Hypothalamus (tissue), 51 donors: ENCODE measurements around the gene SOHLH1.

Experiments used
- DNase-seq, 51 donors: peaks; one replicate each; lab custom pipeline; 2025; lab: John Stamatoyannopoulos, UW

The SOHLH1 gene, protein sequence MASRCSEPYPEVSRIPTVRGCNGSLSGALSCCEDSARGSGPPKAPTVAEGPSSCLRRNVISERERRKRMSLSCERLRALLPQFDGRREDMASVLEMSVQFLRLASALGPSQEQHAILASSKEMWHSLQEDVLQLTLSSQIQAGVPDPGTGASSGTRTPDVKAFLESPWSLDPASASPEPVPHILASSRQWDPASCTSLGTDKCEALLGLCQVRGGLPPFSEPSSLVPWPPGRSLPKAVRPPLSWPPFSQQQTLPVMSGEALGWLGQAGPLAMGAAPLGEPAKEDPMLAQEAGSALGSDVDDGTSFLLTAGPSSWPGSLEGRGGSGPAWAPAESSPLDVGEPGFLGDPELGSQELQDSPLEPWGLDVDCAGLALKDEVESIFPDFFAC

DNA sequence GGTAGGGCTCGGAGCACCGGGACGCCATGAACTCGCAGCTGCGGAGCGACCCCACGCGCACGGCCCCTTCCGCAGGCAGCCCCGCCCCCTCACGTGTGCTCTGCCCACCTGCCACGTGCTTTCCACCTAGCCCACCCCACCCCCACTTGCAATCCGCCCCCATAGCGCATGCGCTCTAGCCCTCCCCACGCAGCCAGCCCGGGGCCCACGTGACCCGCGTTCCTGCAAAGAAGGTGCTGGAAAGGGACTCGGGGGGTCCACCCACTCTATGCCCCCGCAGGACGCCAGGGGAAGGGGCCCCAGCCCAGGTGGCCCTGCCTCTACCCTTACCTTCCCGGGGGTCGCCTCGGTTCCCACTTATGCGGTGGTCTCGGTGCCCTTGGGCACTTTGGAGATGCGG lies at the start of gene SOHLH1:
Gene SOHLH1, minus strand, starts transcription at position 42 of the 400 bp plus-strand sequence. Its CDS starts 14 bp downstream, at position 28.
- DNase-seq: no peak

DNA sequence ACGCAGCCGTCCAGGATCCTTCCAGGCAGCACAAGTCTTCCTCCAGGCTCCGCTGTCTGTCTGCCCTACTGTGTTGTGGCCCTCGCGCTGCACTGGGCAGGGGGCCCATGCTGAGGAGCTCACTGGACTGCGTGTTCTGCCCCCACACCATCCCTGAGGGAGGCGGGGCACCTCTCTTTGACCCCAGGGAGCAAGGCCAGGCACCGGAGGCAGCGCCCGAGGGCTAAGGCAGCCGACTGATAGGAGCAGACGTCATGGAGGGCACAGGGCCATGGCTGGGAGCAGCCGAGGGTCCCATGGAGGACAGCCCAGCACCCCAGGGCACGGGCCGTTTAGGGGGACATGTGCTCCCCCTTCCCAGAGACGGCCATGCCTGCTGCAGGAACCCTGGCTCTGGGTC lies 49.4 kb upstream of the SOHLH1 start:
- DNase-seq: no peak

DNA sequence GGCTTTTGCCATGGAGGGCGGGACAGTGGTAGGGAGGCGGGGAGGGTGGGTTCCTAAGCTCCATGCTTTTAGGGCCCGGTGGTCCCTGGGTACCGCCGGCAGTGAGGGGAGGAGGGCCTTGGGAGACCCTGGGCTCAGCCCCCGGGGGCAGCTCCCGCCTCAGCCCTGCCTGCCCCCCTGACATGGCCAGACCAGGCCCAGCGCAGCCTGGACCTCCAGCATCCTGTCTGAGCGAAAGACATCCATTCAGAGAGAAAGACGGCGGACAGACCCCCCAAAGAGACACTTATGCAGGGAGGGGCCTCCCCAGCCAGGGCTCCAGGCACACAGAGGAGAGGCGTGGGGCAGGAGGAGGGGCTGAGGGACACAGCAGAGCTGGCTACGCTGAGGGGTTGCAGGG lies 48.0 kb upstream of the SOHLH1 start:
- DNase-seq: no peak

DNA sequence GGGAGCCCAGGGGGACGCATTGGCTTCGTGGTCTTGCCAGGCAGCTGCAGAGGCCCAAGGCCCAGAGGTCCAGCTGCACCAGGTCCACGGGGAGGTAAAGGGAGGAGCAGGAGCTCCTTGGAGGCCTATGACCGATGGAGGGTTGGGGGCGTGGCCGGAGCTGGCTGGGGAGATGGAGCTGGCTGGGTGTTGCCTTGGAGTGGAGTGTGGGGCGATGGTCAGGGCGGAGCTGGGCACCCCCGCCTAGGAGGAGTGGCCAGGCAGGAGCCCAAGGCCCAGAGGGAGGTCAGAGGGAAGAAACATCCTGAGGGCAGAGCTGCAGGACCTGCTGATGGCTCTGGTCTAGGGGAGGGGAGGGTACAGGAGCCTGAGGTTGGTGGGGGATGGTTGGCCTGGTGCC lies 47.3 kb upstream of the SOHLH1 start:
- DNase-seq: no peak

DNA sequence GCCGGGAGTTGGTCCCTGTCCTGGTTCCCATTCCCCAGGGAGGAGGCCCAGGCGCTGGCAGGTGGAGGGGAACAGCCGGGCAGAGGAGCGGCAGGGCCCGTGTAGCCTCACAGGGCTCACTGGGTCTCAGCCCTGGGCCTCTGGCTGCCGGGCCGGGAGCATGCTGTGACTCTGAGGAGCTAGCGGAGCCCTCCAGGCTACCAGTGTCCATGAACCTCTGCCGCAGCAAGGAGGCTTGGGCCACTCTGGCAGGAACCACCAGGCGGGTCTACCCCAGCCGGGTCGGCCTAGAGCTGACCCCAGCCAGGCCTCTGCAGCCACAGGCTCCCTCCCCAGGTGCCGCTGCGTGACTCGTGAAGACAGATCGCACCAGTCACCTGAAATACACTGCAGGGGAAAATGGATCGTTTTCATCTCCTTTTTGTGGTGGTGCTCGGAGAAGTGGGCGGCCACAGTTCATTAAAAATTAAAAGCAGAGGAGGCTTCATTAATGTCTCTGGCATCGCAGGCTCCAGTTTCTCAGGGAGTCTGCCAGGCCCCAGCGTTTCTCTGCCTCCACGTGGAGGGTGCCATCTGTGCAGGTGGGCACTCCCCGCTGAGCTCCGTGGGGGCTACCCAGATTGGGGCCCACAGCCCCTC lies 46.5 kb upstream of the SOHLH1 start:
- DNase-seq: no peak

DNA sequence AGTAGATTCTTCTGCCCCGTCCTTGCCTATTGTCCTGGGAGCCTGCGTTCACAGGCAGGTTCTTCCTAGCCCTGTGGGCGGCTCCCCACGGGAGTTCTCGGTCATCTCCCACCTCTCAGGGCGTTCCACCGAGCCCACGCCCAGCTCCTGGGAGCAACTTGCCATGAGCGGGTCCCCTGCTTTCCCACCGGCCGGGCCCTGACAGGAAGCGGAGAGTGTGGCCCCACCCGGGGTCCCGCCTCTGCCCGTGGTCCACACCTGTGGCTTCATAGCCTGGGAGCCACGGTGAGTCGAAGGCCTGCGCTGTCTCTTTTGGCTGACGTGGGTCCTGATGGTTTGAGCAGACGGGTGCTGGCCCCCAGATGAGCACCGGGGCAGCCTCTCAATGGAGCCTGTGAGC lies 45.9 kb upstream of the SOHLH1 start:
- DNase-seq: no peak

DNA sequence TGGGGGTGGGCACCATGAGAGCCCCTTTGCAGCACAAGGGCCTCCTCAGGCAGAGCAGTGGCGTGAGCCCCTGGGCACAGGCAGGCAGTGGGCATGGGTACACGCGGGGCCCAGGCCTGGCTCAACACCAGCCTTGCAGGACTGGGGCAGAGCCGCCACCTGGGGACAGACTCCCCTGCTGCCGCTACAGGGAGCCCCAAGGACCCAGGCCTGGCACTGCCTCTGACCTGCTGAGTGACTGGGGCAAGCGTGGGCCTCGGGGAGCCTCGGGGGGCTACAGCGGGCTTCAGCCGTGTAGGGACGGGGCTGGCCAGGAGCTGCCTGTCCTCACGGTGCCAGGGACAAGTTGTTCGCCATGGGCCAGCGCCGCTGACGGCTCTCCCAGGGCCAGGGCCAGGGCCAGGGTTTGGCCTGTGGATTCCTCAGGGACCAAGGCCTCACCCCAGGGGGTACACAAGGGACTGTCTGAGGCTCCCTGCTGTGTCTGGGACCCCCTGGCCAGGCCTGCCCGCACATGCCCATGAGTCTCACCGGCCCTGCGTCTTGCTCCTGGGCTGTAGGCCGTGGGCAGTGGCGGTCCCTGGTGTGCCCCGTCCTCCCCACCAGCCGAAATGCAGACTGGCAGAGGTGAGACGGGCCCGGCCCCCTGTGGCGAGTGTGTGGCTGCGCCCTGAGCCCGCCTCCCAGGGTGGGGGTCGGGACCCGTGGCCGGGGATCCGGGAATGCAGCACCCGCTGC lies 45.2 kb upstream of the SOHLH1 start:
- no peak for DNase-seq

DNA sequence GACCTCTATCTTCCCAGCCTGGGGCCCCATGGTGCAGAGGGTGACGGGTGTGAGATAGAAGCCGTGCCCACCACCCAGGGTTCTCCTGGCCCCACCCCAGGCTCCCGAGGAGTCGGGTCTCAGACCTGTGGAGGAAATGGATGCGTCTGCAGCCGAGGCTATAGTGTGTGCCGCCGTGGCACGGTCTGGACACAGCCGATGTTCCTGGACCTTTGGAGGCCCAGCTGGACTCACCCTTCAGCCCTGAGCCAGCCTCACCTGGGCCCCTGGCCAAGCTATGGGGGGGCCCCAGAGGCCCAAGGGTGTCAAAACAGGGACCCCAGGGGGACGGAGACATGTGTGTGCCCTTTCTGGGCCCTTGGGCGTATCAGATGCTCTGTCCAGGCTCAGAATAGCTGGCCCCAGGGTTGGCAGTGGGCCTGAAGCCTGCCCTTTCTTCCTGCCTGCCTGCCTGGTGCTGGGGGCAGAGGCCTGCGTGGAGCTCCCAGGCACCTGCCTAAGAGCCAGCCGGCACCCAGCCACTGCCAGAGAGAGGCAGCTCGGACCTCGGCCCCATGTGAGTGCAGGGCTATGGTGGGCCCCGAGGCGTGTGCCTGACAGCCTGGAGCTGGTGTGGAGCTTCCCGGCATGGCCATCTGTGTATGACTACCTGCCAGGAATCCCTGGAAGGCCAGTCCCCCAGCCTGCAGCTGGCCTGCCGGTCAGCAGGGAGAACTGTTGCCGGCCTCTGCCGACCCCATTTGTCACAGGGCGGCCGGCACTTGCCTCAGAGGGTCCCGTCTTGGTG lies 44.5 kb upstream of the SOHLH1 start:
- DNase-seq: no peak

DNA sequence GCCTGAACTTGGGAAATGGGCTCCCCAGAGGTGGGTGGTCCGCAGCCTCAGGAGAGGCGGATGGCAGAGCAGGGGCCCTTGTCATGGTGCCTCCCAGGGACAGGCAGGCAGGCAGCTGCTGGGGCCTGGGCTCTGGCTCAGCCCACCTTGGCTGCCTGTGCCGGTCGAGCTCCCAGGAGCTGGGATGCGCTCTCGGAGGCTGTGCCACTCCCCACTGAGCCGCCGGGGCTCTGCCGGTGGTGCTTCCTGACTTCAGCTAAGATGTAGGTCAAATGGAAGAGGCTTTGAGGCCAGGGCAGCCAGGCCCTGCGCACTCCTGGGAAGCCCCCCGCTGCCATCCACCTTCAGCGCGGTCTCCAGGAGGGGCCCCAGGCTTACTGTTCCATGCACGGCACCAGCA lies 43.7 kb upstream of the SOHLH1 start:
- DNase-seq: no peak

DNA sequence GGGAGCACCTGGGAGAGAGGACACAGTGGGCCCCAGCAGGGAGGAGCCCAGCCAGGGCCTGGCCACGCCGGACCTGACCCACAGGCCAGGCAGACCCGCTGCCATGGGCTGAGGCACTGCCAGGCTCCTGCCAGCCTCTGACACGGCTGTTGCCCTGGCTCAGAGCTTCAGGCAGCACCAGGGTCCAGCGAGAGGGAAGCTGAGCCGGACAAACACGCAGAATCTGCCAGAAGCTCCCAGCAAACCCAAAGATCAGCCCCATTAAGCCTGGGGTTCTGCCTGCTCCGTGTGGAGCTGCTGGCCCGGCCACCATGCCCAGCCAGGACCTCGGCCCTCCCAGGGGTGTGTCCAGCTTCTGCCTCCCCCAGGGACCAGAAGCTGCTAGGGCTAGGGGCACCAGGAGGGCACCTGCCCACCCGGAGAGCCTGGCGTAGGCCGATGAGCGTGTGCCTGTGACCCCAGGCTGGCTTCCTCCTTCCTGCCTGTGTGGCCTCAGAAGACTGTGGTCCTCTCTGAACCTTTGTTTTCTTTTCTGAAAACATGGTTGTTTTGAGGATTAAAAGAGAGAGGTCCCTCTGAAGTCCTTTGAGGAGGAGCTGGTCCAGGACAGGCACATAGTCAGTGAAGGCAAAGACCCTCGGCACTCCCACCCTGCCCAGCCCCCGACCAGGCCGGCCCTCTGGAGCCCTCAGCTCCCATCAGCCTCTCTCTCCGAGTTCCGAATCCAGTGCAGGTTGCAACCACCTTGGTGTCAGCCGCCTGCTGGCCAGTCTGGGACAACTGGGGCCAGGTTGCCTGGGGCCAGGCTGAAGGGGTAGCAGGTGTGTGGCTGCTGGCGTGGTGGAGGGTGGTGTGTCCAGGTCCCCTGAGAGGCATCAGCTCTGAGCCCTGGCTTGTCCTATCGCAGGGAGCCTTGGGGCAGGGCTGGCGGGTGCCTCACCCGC lies 42.3 kb upstream of the SOHLH1 start:
- DNase-seq: no peak

DNA sequence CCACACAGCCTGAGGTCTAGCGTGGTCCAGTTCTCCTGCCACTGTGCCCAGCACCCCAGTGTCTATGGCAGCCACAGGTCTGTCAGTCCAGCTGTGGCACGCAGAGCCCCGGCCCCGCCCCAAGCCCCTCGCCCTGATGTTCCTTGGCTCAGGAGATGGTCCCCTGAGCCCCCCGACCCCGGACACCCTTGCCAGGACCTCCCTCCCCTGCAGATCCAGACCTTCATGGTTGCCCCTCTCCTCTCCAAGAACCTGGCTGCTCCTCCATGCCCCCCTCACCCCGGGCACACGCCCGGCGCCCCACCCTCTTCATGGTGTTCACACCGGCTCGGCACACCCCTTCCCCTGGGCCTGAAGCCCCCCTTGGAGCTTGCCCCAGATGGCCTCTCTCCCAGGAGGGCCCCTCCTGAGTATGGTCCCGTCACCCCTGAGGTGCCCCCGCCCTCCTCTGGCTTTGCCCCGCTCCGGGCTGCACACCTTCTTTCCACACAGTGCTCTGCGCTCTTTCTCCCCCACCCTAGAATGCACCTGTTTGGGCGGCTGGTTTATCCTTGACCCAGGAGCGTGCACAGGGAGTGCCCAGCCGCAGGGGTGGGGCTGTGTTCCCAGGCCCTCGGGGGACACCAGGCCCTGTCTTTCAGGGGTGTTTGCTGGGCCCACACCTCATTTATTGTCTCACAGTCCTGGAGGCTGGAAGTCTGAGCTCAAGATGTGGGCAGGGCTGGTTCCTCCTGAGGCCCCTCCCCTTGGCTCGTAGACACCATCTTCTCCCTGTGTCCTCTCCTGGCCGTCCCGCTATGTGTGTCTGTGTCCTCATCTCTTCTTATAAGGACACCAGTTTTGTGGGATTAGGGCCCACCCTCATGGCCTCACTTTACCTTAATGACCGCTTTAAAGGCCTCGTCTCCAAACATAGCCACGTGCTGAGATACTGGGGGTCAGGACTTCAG lies 40.3 kb upstream of the SOHLH1 start:
- DNase-seq: no peak

DNA sequence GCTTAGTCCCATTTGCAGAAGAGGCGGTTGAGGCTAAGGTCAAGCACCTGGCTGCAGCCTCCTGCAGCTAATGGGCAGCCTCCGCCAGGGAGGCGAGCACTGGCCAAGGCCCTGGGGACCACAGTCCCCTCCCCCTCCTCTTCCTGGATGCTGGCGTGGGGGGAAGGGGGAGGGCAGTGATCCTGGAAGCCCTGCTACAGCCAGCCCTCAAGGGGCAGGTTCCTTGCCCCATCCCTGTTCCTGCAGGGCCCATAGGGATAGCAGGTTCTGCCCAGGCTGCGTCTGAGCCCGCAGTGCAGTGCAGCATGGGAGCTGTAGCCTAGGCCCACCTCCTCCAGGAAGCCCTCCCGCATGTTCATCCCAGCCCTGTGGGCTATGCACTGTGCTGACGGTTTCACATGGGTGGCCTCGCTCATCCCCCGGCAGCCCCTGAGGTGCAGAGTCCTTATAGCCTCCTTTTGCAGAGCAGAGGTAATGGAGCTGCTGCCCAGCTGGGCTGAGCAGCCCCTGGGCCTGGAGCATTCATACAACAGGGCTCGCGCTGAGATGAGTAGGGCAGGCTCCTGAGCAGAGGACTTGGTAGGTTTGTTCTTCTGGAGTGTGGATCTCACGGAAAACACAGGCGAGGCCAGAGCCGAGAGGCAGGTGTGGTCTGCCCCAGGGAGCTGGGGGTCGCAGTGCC lies 38.7 kb upstream of the SOHLH1 start:
- DNase-seq: no peak

DNA sequence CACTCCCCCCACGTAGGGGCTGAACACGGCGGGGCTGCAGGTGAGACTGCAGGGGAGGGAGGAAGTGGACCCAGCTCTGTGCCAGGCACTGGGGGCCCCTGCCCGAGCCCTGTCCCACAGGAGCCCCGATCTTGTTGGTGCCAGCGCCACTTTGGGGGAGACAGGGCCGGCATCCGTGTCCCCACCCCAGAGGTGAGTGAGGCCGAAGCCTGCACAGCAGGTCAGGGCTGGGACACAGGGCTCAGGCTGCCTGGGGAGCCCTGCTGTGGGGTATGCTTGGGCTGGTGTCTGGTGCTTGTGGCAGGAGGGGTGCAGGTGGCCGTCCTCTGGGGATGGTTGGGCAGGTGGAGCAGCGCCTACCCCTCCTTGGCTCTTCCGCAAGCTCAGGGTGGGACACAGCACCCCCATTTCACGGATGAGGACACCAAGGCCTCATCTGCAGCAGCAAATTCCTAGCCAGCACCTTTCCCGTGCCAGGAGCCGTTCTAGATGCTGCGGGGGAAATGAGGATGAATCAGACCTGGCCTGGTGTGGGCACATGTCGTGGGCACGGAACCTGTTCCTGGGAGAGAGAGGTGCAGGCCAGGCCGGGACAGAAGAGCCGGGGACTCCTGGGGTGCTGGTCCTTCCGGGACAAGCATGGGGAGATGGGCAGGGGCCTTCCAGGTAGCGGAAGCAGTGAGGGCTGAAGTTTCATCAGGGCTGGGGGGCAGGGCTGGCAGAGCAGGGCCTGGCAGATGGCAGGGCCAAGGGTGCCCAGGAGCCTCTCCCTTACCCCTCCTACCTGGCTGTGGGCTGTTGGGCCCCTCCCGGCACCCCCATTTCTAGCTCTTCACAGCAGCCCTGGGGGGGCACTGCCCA lies 37.9 kb upstream of the SOHLH1 start:
- peak in 1 of 51 donors; percentile 27 for DNase-seq

DNA sequence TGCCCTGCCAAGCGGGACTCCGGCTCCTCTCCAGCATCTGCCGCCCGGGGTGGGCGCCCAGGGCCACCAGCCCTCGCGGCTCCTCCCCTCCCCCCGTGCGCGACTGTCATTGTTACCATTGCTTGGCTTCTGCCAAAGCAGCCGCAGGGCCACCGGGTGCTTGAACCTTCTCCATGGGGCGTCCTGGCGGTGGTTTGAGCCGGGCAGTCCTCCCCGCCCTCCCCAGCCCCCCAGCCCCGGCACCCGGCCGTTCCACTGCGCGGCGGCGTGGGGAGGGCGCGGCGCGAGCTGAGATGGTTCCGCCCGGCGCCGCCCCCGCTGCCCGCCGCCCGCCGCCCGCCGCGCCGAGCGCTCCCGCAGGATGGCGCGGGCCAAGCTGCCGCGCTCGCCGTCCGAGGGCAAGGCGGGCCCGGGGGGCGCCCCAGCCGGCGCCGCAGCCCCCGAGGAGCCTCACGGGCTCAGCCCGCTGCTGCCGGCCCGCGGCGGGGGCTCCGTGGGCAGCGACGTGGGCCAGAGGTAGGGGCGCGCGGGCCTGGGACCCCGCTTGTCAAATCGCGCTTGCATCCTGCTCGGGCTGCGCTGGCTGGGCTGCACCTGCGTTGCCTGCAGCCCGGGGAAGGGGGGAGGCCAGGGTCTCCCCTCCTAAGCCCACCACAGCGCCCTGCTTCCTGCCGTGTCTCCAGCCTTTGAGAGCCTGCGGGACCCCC lies 37.1 kb upstream of the SOHLH1 start:
- peak in 1 of 51 donors; percentile 7 for DNase-seq

DNA sequence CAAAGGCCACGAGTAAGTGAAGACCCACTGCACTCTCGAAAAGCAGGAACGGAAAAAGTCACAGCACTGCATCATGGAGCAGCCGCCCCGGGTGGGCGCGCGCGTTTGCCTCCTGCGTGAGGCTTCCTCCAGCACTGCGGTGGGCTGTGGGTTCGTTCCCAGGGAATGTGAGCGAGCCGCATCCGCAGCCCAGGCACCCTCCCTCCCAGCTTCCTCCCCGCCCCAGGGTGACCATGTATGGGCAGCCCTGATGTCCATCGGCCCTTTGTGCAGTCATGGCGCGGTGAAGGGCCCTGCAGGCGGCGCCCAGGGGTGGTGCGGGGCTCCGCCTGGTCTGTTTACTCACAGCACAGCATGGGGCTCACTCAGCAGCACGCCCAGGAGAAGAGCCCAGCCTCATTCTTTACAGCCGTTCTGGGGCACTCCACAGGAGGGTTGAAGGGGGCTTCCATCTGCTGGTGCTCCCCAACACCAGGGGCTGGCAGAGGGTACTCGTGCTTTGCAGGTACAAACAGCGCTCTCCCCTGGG lies 35.4 kb upstream of the SOHLH1 start:
- DNase-seq: no peak
